Measurements from ENCODE around the gene TSPAN15.

TSPAN15 gene

GRCh38 chr10:69406302-69406811 is 44.9 kb upstream of the TSPAN15 start:
- Histone ChIP-seq H3K4me1 (ENCODE audit: control insufficient read depth, low read length) (peaks cover 22% of the 10 kb centered on the region), H3K27ac (ENCODE audit: low read depth, low read length) (no peak overlapping the region)

GRCh38 chr10:69406816-69407580 is 44.3 kb upstream of the TSPAN15 start:
- no peaks in the 10 kb centered on the region for H3F3A ChIP-seq (ENCODE audit: control insufficient read depth, insufficient read depth)
- H3K4me1 ChIP-seq (ENCODE audit: control insufficient read depth, low read length): peaks cover 22% of the 10 kb centered on the region
- H4K20me1 ChIP-seq (ENCODE audit: control insufficient read depth, insufficient read depth, low read depth, low read length): no peaks in the 10 kb centered on the region
- H3K36me3 ChIP-seq (ENCODE audit: control insufficient read depth, low read length): no peaks in the 10 kb centered on the region
- H3K4me2 ChIP-seq (ENCODE audit: low read length): no peak overlapping the region
- no peaks in the 10 kb centered on the region for H3K9me2 ChIP-seq (replicated peaks; ENCODE audit: control insufficient read depth, low read length)
- no peaks in the 10 kb centered on the region for H3K27me3 ChIP-seq (ENCODE audit: control insufficient read depth, low read length)
- no peak overlapping the region for H3K4me3 ChIP-seq (ENCODE audit: low read length)
- H3K27ac ChIP-seq (ENCODE audit: low read depth, low read length): no peak overlapping the region
- H3K79me2 ChIP-seq (ENCODE audit: control insufficient read depth, low read length): no peaks in the 10 kb centered on the region
- H3K9me3 ChIP-seq (ENCODE audit: control insufficient read depth, insufficient read depth, low read length): no peaks in the 10 kb centered on the region
- TF ChIP-seq CTCF (IDR thresholded peaks at IDR 0.05; ENCODE audit: low read depth, low read length, poor library complexity, severe bottlenecking) (no peak), EZH2phosphoT487 (IDR thresholded peaks at IDR 0.05; ENCODE audit: borderline replicate concordance, low read length) (no peak)

More at GRCh38 chr10:69406302-69406811, 44.9 kb upstream of the TSPAN15 start:
- Histone ChIP-seq H3K9me2 (replicated peaks; ENCODE audit: control insufficient read depth, low read length) (no peaks in the 10 kb centered on the region), H3F3A (ENCODE audit: control insufficient read depth, insufficient read depth) (no peaks in the 10 kb centered on the region), H3K36me3 (ENCODE audit: control insufficient read depth, low read length) (peaks cover 3% of the 10 kb centered on the region; the same call in 1 of the 2 replicates), H3K4me3 (ENCODE audit: low read length) (no peak overlapping the region), H4K20me1 (ENCODE audit: control insufficient read depth, insufficient read depth, low read depth, low read length) (no peaks in the 10 kb centered on the region), H3K9me3 (ENCODE audit: control insufficient read depth, insufficient read depth, low read length) (no peaks in the 10 kb centered on the region), H3K79me2 (ENCODE audit: control insufficient read depth, low read length) (no peaks in the 10 kb centered on the region), H3K27me3 (ENCODE audit: control insufficient read depth, low read length) (no peaks in the 10 kb centered on the region), H3K4me2 (ENCODE audit: low read length) (no peak overlapping the region)
- no peak for TF ChIP-seq CTCF (IDR thresholded peaks at IDR 0.05; ENCODE audit: low read depth, low read length, poor library complexity, severe bottlenecking)
- no peak for TF ChIP-seq EZH2phosphoT487 (IDR thresholded peaks at IDR 0.05; ENCODE audit: borderline replicate concordance, low read length)

GRCh38 chr10:69407621-69408301 is 43.5 kb upstream of the TSPAN15 start:
- H3K36me3 ChIP-seq (ENCODE audit: control insufficient read depth, low read length): no peaks in the 10 kb centered on the region
- peak overlapping the region; percentile 58 for H3K4me3 ChIP-seq (ENCODE audit: low read length)
- no peaks in the 10 kb centered on the region for H3K79me2 ChIP-seq (ENCODE audit: control insufficient read depth, low read length)
- peak overlapping the region; percentile 63 for H3K4me2 ChIP-seq (ENCODE audit: low read length)
- no peaks in the 10 kb centered on the region for H3K9me2 ChIP-seq (replicated peaks; ENCODE audit: control insufficient read depth, low read length)
- peaks cover 22% of the 10 kb centered on the region for H3K4me1 ChIP-seq (ENCODE audit: control insufficient read depth, low read length)
- H4K20me1 ChIP-seq (ENCODE audit: control insufficient read depth, insufficient read depth, low read depth, low read length): no peaks in the 10 kb centered on the region
- no peaks in the 10 kb centered on the region for H3K9me3 ChIP-seq (ENCODE audit: control insufficient read depth, insufficient read depth, low read length)
- H3K27ac ChIP-seq (ENCODE audit: low read depth, low read length): no peak overlapping the region
- TF ChIP-seq EZH2phosphoT487 (IDR thresholded peaks at IDR 0.05; ENCODE audit: borderline replicate concordance, low read length) (no peak), CTCF (IDR thresholded peaks at IDR 0.05; ENCODE audit: low read depth, low read length, poor library complexity, severe bottlenecking) (peak; percentile 75)
- H3F3A ChIP-seq (ENCODE audit: control insufficient read depth, insufficient read depth): no peaks in the 10 kb centered on the region
- no peaks in the 10 kb centered on the region for H3K27me3 ChIP-seq (ENCODE audit: control insufficient read depth, low read length)

All from DOHH2 (cell line).